ENCODE results near the gene IVD.

Gene IVD

GRCh38 chr15:40405501-40406381 is at the start of gene IVD:
IVD (plus strand) TSS chr15:40405795; CDS start chr15:40405828, 33 bp downstream.
- DNase-seq (ENCODE audit: low spot score), result peak; percentile 98

- no peak for DNase-seq (ENCODE audit: low spot score)
Observed at GRCh38 chr15:40355976-40356585, 49.5 kb upstream of the IVD start.

GRCh38 chr15:40357246-40357645 is 48.3 kb upstream of the IVD start:
- no peak for DNase-seq (ENCODE audit: low spot score)

GRCh38 chr15:40357723-40358470 is 47.7 kb upstream of the IVD start, which contains the start of gene DISP2:
DISP2 (plus strand) TSS chr15:40358219; CDS start chr15:40358322, 103 bp downstream.
- DNase-seq (ENCODE audit: low spot score), result peak; percentile 98

GRCh38 chr15:40358471-40359353 is 46.9 kb upstream of the IVD start:
- DNase-seq (ENCODE audit: low spot score), result no peak

- no peak for DNase-seq (ENCODE audit: low spot score)
Observed at GRCh38 chr15:40360015-40360414, 45.6 kb upstream of the IVD start.

GRCh38 chr15:40361640-40362039 is 44.0 kb upstream of the IVD start:
- DNase-seq (ENCODE audit: low spot score), result no peak

GRCh38 chr15:40363611-40364010 is 42.0 kb upstream of the IVD start:
- no peak for DNase-seq (ENCODE audit: low spot score)

- DNase-seq (ENCODE audit: low spot score), result no peak
Observed at GRCh38 chr15:40364251-40364650, 41.3 kb upstream of the IVD start.

- DNase-seq (ENCODE audit: low spot score), result no peak
Observed at GRCh38 chr15:40365016-40365415, 40.6 kb upstream of the IVD start.

- DNase-seq (ENCODE audit: low spot score), result no peak
Observed at GRCh38 chr15:40365624-40366456, 39.8 kb upstream of the IVD start.

GRCh38 chr15:40366457-40367370 is 38.9 kb upstream of the IVD start:
- DNase-seq (ENCODE audit: low spot score), result no peak

GRCh38 chr15:40367371-40367685 is 38.3 kb upstream of the IVD start:
- no peak for DNase-seq (ENCODE audit: low spot score)

- DNase-seq (ENCODE audit: low spot score), result peak; percentile 89
Observed at GRCh38 chr15:40367686-40368611, 37.6 kb upstream of the IVD start.

GRCh38 chr15:40368719-40369473 is 36.7 kb upstream of the IVD start:
- no peak for DNase-seq (ENCODE audit: low spot score)

- DNase-seq (ENCODE audit: low spot score), result no peak
Observed at GRCh38 chr15:40369474-40369869, 36.1 kb upstream of the IVD start.

- DNase-seq (ENCODE audit: low spot score), result no peak
Observed at GRCh38 chr15:40369971-40370370, 35.6 kb upstream of the IVD start.

- DNase-seq (ENCODE audit: low spot score), result no peak
Observed at GRCh38 chr15:40372981-40373380, 32.6 kb upstream of the IVD start.
